Stimulated activated CD4-positive, alpha-beta T cell treated with anti-CD3 and anti-CD28 coated beads, Interleukin-15, amount 100 ng/mL, for 24 hours (primary cell): ENCODE measurements around the gene ADAMTS2.
"Not testable (repeated sequence)": the region's sequence is repeated elsewhere in the genome, so short reads cannot be mapped to it uniquely, and the experiment has no call there.

Experiments used
- DNase-seq: peaks from one replicate; pipeline ENCODE4 v3.0.0-alpha.2; 2020

ADAMTS2 gene

DNA sequence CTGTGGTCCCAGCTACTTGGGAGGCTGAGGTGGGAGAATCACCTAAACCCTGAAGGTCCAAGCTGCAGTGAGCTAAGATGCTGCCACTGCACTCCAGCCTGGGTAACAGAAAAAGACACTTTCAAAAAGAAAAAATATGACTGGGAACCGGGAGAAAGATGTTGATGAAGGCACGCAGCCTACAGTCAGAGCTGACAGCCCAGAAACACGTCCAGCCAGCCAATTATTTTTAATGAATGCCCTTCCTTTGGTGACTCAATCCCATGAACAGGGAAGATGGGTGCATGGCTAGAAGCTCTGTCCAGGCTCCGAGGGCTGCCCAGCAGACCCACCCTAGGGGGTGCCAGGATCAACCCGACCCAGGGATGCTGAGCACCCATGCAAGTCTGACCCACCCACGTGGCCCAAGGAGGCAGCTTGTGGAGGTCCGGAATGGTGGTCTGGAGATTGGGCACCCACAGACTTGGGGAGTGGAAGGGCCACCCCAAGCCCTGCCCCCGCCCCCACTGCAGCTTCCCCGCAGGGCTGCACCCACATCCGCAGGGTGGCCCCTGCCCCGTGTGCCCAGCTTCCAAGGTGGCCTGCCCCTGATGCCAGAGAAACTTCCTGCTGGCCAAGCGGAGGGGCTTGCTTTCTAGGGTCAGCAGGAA is 51.0 kb downstream of the ADAMTS2 start:
- no peak for DNase-seq

DNA sequence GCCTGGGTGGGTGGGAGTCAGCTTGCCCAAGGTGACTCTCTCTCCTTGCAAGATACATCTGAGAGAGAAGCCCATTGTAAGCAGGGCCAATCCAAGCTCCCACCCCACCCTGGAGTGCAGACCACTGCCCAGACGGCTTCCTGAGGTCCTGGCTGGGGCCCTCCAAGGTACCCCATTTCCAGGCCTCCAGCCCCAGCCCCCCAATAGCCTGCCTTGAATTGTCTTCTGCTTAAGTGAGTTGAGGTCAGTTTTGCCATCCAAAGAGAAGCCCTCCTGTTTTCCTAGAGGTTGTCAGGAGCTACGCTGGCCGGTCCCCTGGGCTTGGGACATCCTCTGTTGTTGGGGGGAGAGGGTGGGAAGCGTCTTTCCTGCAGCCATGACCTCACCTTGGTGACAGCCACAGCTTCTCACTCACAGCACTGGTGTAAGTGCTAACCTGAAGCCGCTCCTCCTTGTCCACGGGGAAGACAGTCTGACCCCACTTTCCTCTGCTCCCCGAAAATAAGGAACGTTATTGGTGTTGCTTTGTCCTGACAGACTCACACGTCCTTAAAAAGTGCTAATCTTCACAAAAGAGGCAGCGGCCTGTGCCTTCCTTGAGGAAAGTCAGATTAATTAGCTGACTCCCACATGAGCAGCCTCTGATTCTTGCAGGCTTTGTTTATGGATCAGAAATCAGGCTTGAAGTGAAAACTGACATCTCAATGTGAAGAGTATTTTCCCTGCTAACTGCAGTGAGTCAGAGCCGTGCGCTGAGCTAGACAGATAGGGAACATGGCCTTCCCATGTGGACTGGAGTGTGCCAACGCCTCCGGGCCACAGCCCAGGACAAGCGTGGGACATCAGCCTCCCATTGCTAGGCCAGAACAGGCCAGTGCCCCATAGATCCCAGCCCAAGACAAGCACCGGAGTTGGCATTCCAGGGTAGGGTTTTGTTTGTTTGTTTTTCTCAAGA is 52.3 kb downstream of the ADAMTS2 start:
- no peak for DNase-seq

DNA sequence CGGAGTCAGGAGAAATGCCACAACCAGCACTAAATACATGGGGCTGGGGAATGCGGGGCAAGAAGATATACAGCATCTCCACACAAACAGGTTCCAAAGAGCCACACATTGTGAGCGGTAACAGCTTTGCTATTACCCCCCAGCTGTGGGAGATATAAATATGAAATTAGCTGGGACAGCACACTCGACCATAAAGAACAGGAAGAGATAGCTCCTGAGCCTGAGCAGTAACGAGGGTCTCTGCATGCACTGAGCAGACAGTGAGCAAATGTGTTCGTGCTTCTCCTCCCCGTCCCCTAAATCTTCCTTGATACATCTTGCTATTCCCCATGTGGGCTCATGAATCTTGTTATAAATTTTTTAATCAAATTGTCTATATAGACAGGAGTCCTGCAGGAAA is 53.1 kb downstream of the ADAMTS2 start:
- no peak for DNase-seq

DNA sequence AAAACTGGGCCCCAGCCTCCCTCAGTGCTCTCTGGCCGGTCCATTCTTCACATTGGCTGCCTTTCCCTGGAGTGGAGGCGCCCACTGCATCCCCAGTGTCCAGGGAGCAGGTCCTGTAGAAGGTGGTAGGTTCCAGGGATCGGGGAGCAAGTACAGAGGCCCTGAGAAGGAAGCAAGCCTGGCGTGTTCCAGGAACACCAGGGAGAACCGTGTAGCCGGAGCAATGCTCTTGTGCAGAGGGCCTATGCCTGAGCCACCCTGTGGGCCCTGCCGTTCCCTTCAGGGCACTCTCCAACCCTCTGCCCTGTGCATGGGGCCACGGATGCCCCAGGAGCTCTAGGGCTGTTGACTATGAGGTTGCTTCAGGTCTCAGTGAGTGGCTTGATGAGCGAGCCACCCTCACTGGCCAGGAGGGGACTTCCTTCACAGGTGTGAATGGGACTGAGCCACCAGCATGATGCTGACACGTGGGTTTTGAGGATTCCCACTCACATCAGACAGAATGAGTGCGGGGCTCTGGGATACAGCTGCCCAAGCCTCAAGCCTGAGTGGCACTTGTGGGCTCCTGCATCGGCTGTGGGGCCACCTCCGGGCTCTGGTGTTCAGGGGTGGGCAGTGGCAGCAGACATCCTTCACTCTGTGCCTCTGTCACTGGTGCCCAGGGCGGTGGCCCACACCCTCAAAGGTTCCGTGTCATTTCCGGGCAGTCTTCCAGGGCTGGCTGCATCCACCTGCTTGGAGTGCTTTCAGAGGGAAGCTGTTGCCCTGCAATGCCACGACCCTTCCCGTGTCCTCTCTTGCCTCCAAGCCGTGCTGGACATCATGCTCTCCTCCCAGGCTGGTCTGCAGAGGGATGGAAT is 54.4 kb downstream of the ADAMTS2 start:
- DNase-seq = no peak

DNA sequence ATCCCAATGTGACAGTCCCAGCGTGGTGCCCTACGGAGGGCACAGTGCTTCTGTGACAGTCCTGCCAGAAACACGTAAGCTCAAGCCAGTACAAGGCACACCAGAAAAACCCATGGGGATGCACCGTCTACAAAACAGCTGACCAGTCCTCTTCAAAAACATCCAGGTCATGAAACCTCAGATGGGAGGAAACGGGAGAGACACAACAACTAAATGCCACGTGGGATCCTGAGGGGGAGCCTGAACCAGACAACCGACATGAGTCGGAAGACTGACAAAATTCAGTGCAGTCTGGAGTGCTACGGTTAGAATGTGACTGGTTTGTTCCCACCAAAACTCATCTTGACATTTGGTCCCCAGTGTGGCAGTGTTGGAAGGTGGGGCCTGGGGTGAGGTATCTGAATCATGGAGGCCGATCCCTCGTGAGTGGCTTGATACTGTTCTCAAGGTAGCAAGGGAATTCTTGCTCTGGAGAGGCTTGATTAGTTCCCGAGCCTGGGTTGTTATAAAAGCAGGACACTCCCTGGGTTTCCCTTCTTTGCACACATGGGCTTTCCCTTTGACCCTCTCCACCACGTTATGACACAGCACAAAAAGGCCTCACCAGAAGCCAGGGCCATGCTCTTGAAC is 55.4 kb downstream of the ADAMTS2 start:
- DNase-seq = no peak

DNA sequence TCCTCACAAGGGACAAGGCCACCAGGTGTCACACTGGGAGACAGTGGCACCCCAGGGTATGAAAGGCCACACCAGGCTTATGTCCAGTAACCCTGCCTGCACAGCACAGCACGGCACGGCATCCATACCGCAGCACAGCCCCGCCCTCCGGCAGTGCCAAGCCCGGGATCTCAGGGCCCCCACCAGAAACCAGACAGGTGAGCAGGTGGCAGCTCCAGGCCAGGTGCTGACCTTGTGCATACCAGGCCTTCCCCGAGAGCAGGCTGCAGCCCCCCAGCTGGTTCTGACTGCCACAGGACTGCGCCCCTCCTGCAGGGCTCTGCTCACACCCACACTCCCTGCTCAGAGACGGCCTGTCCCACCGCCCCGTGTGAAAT is 56.5 kb downstream of the ADAMTS2 start:
- DNase-seq = no peak

DNA sequence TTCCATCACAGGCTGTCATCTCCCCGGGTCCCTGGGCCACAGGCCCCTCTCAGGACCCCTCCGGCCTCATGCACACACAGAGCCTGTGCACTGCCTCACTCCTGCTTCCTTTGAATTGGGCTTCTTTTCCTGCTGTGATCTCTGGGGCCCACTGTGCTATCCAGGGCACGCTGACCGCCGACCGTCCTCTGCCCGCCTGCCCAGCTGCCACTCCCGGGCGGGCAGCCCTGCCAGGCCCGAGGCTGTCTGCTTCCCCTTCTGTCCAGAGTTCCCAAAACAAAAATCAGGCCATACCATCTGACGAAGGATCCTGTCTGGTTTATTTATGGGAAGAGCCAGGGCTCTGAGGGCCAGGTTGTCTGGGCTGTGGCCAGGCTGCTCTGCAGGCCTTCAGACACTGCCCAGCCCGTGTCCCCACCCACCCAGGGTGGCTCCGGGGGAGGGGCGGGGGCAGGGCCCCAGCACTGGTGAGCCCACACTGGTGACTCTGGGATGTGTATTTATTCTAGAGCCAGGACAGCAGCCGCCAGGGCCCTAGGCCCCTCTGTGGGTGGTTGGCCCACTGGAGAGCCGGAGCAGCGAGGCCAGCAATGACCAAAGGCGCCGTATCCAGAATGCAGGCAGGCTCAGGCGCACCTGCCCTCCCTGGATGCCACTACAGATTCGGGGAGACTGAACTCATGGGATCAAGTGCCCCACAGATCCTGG is 57.0 kb downstream of the ADAMTS2 start:
- DNase-seq = no peak

DNA sequence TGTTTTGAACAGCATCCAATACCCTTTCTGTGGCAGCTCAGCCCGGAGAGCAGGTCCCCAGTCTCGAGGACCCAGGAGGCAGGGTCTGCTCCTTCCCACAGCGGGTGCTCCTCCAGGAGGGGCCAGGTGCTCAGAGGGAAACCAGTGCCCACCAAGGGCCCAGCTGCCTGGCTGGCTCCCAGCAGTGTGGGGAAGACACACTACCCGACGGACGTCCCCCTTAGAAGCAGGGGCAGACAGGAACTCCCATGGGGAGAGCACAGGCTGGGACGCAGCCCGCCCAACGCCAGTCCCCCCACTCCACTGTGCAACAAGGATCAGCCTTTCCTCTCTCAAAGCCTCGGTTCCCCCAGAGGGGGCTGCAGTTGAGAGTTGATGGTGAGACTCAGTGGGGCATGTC is 57.6 kb downstream of the ADAMTS2 start:
- DNase-seq = no peak

DNA sequence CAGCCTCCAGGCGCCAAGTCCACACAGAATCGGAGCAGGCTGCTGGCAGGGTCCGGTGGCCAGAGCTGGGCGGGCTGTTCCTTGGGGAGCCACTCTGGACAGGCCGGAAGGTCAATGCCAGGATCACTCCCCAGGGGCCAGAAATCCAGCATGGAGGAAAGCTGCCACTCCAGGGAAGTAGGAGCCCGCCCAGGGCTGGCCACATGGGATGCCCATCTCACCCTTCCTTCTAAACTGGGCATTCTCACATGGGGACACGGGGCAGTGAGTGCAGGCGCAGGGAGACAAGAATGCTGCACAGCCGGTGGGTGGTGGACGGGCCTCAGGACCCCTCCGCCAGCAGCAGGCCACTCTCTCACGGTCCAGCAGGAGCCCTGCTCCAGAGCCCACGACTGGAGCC is 58.2 kb downstream of the ADAMTS2 start:
- no peak for DNase-seq

DNA sequence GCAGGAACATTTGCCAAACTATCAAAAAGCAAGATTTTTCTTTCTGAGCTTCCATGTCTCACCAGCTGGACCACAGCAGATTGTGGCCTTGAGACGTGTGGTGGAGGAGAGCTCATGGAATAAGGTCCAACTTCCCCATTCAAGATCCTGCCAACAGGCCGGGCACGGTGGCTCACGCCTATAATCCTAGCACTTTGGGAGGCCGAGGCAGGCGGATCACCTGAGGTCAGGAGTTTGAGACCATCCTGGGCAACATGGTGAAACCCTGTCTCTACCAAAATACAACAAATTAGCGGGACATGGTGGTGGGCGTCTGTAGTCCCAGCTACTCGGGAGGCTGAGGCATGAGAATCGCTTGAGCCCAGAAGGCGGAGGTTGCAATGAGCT is 59.5 kb downstream of the ADAMTS2 start:
- not testable (repeated sequence) for DNase-seq

DNA sequence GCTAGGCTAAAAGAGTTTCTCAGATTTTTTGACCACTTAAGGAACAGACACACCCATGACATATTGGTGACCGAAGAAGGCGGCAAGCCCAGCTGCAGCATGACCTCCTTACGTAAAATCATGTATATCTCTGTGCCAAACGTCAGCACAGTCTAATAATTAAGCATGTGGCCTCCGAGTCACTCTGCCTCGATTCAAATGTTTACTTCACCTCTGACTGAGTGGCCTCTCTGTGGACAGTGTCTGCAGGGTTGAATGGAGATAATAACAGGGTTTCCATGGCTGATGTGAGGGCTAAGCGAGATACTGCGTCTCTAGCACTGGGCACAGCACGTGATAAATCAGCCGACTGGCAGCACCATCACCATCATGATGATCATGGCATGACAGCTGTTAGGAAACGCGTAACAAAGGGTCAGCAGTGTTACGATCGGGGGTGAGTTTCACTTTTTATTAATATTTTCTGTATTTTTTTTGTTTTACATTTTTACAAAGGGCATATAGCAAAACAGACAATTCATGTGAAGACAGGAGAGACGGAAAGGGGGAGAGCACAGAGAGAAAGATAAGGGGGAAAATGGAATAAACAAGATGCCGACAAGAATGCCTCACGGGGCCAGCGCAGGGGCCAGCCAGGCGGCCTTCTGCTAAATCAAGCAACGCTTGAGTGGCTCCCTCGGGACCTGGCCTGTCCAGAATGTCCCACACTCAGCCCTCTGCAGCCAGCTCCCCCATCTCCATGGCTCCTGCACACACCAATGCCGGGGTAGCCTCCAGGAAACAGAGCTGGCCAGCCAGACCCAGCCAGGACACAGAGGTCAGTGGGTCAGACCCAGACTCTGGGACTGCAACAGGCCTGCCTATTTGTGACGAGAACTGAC is 60.3 kb downstream of the ADAMTS2 start:
- no peak for DNase-seq

DNA sequence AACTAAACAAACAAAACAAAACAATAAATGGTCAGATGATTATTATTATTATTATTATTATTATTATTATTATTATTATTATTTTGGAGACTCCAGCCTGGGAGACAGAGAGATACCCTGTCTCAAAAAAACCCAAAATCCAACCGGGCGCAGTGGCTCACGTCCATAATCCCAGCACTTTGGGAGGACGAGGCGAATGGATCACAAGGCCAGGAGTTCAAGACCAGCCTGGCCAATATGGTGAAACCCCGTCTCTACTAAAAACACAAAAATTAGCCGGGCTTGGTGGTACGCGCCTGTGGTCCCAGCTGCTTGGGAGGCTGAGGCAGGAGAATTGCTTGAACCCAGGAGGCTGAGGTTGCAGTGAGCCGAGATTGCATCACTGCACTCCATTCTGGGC is 61.4 kb downstream of the ADAMTS2 start:
- not testable (repeated sequence) for DNase-seq

DNA sequence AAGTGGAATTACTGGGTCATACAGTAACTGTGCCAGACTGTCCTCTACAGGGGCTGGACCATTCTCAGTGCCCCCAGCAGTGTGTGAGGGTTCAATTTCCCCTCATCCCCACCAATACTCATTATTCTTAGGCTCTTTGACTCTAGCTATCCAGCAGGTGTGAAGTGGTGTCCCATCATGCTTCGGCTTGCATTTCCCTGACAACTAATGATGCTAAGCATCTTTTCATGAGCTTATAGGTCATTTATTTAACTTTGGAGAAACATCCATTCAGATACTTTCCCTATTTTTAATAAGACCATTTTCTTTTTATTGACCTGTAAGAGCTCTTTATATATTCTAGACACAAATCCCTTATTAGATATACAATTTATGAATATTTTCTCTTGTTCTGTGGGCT is 63.6 kb downstream of the ADAMTS2 start:
- DNase-seq = no peak

DNA sequence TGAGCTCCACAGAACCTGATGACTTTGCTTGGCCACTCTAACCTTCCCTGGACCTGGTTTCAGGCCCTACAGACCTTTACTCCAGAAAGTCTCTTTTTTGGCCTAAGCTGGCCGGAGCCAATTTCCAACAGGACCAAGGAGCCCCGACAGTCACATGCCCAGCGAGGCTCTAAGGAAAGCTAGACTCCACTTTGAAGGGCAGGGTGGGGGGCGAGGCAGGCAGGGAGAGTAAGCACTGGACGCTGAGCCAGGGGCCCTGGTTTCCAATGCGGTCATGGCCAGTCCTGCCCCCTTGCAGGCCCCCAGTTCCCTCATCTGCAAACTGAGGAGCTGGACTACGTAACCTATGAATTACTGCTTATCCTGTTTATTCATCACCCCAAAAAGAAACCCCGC is 65.2 kb downstream of the ADAMTS2 start:
- no peak for DNase-seq

DNA sequence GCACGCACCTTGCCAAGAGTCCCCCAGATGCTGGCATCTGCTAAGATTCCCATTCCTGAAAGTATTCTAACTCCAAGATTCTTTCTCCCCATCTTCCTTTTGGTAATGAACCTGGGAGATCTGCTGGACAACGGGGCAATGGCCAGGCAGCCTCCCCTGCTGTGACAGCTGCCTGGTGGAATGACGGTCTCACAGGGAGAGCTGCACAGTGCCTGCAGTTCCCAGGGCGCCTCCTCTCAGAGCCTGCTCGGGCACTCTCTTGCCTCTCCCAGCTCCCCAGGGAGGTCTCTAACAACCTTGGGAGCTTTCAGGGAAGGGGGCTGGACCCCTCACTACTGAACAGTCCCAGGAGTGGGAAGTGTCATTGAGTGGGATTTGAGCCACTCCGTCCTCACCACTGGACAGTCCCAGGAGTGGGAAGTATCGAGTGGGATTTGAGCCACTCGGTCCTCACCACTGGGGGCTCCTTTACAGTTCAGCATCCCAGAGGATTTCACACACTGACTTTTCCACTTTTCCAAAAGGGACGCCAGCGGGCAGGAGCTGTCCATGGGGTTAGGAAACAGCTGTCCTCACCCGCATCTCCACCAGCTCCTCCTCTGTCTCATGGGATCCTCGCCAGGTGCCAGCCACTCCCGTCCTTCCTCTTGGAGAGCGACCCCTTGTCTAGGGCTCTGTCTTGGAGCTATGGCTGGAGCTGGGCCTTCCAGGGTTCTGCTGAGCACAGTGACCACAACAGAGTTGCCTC is 65.7 kb downstream of the ADAMTS2 start:
- DNase-seq = no peak

DNA sequence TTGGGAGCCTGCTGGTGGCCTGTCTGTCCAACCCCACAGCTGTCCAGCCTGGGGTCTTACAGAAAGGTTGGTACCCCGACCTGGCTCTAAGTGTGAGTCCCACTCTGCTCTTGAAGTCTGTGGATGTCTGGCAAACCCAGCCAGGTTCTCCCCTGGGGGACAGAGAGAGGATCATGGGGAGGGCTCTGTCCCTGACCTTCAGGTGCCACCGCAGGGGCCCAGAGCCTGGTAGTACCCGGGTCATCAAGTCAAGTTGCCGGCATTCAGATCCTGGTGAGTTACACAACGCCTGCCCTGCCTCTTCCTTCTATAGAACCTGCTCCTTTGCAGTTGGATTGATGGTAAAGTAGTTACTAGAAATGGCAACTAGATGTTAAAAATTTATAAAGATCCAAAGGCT is 66.7 kb downstream of the ADAMTS2 start:
- DNase-seq = no peak

DNA sequence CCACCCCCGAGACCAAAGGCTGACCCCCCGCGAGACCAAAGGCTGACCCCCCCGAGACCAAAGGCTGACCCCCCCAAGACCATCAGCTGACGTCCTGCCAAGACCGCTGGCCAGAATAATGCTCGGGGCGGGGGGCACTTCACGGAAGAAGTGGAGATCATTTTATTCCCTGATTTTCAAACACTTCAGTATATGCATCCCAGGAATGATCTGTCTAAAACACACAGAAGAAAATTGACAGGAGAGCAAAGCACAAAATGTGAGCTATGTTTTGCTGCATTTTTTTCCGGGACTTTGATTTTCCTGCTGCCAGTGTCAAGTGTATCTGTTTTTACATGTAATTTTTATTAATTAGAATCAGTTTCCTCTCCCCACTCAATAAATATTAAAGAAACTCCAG is 67.1 kb downstream of the ADAMTS2 start:
- DNase-seq = no peak

DNA sequence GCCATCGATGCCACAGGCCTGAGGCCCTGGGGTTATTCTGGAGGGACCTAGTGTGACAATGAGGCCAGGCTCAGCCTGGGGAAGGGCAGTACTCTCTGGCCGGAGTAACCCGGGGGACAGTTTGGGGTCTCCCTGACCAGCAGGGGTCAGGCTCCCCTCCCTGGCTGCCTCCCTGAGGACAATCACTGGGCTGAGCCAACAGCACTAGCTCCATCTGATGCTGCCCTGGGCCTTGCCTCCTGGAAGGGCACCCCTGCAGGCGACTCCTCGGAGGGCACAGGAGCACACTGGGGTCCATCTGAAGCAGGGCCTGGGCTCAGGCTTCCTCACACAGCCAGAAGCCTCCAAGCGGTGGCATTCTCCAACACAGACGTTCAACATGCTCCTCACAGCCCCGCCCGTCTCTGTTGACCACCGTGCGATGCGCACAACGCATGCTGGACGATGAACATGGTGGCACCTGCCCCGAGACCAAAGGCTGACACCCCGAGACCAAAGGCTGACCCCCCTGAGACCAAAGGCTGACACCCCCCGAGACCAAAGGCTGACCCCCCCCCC is 68.3 kb downstream of the ADAMTS2 start:
- no peak for DNase-seq

DNA sequence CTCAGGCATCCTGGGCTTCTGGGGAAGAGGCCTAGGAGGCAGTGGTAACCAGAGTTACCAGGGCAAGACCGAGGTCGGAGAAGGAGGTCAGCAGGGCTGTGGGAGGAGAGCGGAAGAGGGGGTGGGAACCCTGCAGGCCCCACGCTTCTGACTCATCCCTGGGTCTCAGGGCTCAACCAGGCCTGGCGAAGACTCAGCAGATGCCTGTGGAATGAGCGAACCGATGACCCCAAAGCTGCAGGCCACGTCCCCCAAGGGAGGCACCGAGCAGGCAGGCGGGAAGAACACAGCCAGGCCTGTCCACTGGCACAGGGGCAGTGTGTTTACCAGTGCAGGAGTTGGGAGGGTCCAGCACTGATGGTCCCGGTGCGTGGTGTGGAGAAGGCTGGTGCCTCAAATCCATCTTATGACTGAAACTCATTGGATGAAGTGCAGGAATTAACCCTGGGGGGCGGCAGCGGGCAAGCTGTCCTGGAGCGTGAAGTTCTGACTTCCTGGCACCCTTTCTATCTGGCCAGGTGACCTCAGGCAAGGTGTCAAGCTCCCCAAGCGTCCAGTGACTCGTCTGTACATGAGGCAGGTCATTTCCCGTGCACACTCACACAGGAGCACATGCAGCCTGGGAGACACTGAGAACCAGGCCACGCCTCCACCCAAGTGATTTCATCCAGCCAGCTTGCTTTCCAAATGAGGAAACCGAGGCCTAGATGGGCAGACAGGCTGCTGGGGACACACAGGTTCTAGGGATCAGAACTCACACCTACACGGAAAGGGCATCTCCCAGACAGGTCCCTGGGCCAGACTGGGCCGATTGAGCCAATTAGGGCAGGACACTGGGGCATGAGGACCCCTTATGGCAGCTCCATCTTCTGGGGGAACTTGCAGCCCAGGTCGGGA is 69.1 kb downstream of the ADAMTS2 start:
- no peak for DNase-seq
